ENCODE results near the gene NDUFV3. TPM values are rescaled to one million over a fixed set of nuclear protein-coding genes. Genes with fewer than 3 reads are reported as not detected.
"Not testable (repeated sequence)": the region's sequence is repeated elsewhere in the genome, so short reads cannot be mapped to it uniquely, and the experiment has no call there.

The NDUFV3 gene
- total RNA-seq (2014; rRNA removed; shearing (Covaris generic)): 37.9 and 60.5 TPM in 2 replicates

DNA sequence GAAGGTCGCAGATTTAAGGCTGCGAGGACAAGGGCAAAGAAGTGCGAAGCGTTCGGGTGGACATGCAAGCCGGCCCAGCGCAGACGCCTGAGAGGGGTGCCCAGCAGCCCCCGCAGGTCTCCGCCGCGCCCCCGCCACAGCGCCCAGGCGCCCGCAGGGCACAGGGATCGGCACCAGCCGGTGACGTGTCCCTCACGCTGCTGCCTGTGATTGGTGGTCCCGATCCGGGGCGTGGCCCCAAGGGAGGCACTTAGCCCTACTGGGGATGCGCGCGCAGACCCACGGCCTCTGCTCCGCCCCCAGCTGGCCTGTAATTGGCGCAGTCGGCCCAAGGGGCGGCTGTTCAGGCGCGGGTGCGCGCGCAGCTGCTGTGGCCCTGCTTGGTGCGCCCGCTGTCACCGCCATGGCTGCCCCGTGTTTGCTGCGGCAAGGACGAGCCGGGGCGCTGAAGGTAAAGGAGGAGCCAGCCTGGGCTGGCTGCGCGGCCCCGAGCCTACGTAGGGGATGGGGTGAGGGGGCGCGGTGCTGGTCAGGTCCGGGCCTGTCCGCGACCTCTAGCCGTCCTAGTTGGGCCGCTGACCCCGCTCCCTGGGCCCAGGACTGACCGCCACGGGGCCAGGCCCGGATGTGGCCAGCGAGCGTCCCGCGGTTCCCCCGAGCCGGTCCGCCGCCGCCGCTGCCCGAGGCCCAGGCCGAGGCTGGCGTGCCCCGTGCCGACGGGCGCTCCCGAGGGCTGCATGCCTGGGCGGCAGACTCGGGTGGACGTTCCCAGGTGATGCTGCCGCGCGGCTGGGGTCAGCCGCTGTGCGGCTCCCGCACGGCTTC lies at the start of gene NDUFV3:
NDUFV3 (plus strand) TSS at position 379 of the 825 bp plus-strand sequence; CDS start at position 404, 25 bp downstream.
- DNase-seq (ENCODE audit: low read depth): peak; percentile 99

DNA sequence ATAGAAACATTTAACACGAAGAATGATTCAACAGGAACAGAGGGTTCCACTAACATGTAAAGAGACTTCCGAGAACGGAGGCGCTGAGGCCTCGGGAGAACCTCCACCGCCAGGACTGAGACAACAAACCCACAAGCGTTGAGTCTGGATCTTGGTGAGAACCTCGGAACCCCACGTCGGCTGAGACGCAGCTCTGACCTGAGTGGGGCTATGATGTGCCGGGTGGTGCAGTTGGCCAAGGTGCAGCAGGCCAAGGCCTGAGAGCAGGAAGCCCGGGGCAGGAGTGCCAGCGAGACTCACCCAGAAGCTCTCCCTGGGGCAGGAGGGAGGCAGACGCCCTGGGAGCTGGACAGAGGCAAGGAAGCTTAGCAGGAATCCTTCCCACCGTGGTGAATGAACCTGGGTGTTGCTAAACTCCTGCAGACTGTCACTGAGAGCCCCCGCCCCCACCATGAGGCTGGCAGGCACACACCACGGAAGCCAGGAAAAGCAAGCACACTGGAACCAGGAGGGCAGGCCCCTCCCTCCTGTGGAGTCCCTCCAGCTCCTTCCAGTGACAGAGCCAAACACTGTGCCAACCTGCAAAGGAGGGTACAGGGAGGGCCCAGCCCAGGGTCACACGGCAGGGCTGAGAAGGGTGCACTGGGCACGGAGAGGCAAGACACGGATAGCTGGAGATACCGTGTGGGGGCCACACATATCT lies 48.5 kb upstream of the NDUFV3 start:
- no peak for DNase-seq (ENCODE audit: low read depth)

GRCh38 chr21:42845296-42845965 lies 47.7 kb upstream of the NDUFV3 start:
- no peak for DNase-seq (ENCODE audit: low read depth)

- no peak for DNase-seq (ENCODE audit: low read depth)
Observed at GRCh38 chr21:42846221-42846620, 46.9 kb upstream of the NDUFV3 start.

DNA sequence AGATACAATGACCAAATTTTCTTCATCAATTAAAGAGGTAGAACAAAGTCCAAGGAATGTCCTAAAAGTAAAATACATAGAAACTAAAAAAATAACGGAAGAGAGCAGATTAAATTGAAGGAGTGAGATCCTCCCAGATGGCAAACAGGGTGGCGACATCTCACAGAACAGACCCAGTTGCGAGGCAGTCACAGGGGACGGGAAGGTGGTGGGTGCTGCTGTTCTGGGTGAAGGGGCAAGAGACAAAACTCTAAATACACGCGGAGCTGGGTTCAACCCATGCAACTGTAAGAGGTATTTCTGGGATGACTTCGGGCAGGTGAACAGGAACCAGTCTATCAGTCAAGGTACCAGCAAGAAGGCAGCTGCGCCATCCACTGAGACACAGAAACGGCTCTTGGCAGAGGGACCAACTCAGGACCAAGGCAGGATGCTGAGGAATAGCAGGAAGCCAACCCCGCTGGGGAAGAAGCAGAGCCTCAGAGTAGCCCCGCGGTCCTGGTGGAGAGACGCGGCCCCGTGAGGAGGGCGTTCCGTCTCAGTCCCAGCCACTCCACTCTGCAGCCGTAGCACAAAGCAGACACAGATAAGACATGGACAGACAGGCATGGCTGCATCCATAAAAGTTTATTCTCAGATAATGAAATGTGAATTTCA lies 45.9 kb upstream of the NDUFV3 start:
- DNase-seq (ENCODE audit: low read depth): no peak

DNA sequence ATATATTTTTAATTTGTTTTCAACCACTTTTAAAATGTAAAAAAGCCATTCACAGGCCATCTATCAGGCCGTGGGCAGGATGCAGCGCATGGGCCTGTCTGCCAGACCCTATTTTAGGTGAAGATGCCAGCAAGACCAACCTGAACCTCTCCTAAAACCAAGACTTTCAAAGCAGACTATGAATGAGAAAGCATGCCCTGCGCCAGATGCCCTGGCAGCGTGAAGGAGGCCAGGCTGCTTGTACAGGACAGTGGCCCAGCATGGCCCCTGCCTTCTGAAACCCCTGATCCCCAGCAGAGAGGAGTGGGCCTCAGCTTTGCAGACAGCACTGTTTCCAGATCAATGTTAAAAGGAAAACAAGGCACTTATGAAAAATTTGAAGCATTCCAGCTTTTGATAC lies 45.4 kb upstream of the NDUFV3 start:
- DNase-seq (ENCODE audit: low read depth): no peak

DNA sequence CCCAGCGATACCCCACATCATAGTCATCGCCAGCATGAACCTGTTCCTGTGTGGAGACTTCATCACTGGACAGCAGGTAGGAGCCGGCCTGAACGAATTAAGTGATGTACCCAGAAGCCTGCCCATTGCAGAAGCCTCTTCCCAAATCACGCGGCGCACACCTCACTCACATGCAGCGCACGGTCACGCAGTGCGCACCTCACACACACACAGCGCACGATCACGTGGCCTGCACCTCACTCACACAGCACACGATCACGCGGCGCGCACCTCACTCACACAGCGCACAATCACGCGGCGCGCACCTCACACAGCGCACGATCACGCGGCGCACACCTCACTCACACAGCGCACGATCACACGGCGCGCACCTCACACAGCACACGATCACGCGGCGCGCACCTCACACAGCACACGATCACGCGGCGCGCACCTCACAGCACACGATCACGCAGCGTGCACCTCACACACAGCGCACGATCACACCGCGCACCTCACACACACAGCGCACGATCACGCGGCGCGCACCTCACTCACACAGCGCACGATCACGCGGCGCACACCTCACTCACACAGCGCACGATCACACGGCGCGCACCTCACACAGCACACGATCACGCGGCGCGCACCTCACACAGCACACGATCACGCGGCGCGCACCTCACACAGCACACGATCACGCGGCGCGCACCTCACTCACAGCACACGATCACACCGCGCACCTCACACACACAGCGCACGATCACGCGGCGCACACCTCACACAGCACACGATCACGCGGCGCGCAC lies 44.8 kb upstream of the NDUFV3 start:
- not testable (repeated sequence) for DNase-seq (ENCODE audit: low read depth)

- no peak for DNase-seq (ENCODE audit: low read depth)
Observed at GRCh38 chr21:42848932-42849758, 44.0 kb upstream of the NDUFV3 start.

- no peak for DNase-seq (ENCODE audit: low read depth)
Observed at GRCh38 chr21:42849759-42850412, 43.2 kb upstream of the NDUFV3 start.

DNA sequence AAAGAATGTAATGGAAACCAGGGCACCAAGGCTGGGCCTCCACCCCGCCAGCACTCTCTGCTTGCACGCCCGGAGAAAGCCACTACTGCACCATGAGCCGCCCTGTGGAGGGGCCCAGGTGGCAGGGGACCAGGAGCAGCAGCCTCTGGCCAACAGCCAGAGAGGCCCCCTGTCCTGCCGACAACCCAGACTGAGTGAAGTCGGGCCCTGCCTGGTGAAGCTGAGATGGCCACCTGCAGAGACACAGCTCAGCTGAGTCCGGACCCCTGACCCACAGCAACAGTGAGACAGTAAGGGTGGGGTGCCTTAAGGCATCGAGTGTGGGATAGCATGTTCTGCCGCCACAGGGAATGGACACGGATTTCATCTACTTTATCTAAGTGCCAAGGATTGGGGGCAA lies 42.6 kb upstream of the NDUFV3 start:
- DNase-seq (ENCODE audit: low read depth): no peak

DNA sequence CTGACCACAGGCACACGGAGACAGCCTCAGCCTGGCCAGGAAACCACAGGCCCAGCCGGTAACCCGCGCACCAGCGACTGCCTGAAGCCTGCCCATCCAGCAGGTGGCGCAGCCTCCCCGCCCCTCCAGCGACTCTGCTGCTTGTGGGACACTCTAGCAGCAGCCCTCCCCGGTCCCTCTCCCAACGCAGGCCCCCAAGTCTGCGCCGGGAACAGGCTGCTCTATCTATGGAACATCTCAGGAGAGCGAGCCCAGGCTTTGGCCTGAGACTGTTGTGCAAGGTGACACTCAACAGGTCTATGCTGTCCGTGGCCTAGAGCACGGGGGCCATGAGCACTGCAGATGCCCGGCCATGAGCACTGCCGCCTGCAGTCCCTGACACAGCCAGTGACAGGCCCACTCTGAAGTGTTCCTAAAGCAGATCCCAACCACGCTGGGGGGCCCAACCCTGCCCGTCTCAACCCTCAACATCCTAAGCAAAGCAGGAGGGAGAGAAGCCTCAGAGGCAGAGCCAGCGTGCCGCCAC lies 42.2 kb upstream of the NDUFV3 start:
- no peak for DNase-seq (ENCODE audit: low read depth)

GRCh38 chr21:42851812-42852665 lies 41.1 kb upstream of the NDUFV3 start:
- no peak for DNase-seq (ENCODE audit: low read depth)

DNA sequence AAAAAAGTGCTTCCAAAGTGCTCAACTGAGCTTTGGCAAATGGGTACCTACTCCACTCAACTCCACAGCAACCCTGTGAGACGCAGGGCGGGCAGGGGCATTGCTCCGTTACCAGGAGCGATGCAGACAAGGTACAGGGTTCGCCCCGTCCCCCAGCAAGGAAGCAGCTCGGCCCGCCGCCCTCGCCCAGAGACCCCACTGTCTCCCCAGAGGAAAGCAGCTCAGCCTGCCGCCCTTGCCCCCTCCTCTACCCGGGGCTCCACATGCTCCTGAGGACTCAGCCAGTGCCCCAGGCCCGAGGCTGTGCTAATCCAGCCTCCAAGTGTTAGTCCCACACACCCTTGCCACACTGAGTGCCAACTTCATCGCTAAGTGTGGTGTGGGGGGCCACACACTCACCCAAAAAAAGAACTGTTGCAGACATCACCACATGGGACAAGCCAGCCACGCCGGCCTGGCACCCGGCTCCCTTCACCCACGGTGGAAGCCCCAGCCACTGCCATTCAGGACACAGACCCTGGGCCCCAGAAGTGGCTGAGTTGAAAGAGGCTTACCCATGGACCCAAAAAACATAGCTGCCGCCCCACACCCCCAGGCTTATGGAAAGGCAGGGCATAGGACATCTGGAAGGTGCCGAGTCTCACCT lies 40.1 kb upstream of the NDUFV3 start:
- DNase-seq (ENCODE audit: low read depth): no peak

DNA sequence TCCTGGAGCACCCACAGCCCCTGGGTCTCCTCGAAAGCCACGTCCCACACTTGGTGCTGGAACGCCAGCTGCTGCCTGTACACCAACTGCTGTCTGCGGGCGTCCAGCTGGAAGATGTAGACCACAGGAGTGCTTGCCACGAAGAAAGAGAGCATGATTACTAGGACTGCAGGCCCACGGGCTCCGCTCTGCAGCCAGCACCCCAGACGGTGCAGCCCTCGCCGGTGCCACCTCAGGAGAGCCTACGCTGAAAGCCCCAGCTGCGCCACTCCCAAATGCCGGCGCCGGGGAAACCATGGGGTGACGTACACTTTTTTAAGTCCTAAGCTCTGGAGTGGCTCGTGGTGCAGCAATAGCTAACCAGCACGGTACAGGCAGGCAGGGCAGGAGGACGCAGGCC lies 39.5 kb upstream of the NDUFV3 start:
- DNase-seq (ENCODE audit: low read depth): no peak

DNA sequence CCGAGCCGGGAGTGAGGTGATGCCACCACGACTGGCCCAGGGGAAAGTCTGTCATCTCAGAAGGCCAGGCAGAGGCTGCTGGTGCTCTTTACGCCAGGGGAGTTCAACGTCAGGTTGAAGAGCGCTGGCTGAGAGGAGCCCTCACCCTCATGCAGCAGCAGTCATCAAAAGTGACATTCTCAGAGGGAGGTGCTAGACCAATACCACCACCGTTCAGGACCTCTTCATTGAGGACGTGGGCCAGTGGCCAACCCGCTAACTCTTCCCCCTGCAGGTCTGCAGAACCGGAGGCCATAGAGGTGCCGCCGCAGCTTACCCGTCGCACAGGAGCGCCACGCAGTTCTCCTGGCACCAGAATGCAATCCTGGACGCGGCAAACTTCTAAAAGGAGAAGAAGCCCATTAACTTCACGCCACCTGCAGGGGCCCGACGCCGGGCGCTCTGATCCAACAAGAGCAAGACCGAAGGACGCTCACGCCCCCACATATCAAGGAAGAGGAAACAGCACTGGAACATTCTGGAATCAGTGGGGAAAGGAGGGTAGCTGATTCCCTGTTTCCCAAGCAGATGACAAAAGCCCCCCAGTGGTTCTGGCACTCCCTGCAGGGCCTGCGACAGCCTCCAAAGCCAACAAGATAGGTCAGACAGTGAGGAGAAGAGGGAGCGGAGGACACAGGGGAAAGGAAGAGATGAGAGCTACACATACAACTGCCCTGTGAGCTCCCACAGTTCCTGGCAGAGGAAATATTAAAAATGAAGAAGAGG lies 38.7 kb upstream of the NDUFV3 start:
- DNase-seq (ENCODE audit: low read depth): no peak

GRCh38 chr21:42855171-42855936 lies 37.8 kb upstream of the NDUFV3 start:
- no peak for DNase-seq (ENCODE audit: low read depth)

Data from M059J (cell line).